ENCODE measurements around the gene SCARF2.

- no peak for TF ChIP-seq CTCF (IDR thresholded peaks at IDR 0.05)
- TF ChIP-seq EZH2 (IDR thresholded peaks at IDR 0.05; ENCODE audit: borderline replicate concordance, insufficient read depth, low read depth, low read length, poor library complexity, severe bottlenecking) = no peak
Observed at GRCh38 chr22:20402960-20403778, 34.5 kb downstream of the SCARF2 start.

Measured in B cell (primary cell).